HCT116 (cell line): Measurements from ENCODE around the gene RAD51D. TPM values are rescaled to one million over a fixed set of nuclear protein-coding genes. Genes with fewer than 3 reads are reported as not detected.

Source experiments
- ATAC-seq: fragments of 200-7000 bp; cut with Tn5 transposase; 2 replicates; pipeline ENCODE4 v1.9.1; 2020; ENCODE audit warnings: mild to moderate bottlenecking, moderate library complexity
- BruUV-seq: library from RNA; stranded (reverse); fragments of 400-500 nt; replicated peaks from 2 replicates; lab custom pipeline; 2021; lab: Mats Ljungman, UMichigan
- CTCF ChIA-PET: fragments of 300-600 bp; sonication (Branson Sonifier 250); formaldehyde crosslinking; loops from one replicate; lab custom pipeline; 2021; ENCODE audit warnings: antibody characterized with exemption; lab: Charles Lee
- POLR2A ChIA-PET: fragments of 300-600, 350-600 bp; sonication (Branson Sonifier 250); formaldehyde crosslinking; loops from one replicate; lab custom pipeline; 2021; ENCODE audit warnings: antibody characterized with exemption; lab: Charles Lee
- RAD21 ChIA-PET, 2 experiments: fragments of 300-600 bp; sonication (Branson Sonifier 250); formaldehyde crosslinking; loops; one replicate each; lab custom pipeline; 2023; ENCODE audit warnings: low total read pairs in 2 of 2; ENCODE audit not compliant: uncharacterized antibody in 2 of 2, unreplicated experiment in 2 of 2, low non-redundant PET in 1 of 2; lab: Charles Lee
- DNase-seq: peaks from one replicate; pipeline ENCODE4 v3.0.0-alpha.2; 2010; ENCODE audit warnings: low read depth, low spot score
- H2AFZ ChIP-seq: fragments of 200-600 bp; shearing (Covaris generic), sonication (generic); 2 replicates; pipeline ENCODE4 v1.6.1; 2017; ENCODE audit warnings: low read depth, mixed run types, mixed read lengths, antibody characterized with exemption, low read length; ENCODE audit not compliant: poor library complexity, severe bottlenecking
- H3K27ac ChIP-seq: 2 replicates; pipeline ENCODE4 v1.5.1; 2012; ENCODE audit warnings: low read depth, low read length
- H3K27me3 ChIP-seq: fragments of 200-600 bp; sonication (generic); 2 replicates; pipeline ENCODE4 v1.6.1; 2016; ENCODE audit warnings: mixed run types, low read length, mixed read lengths; ENCODE audit not compliant: insufficient read depth
- H3K36me3 ChIP-seq, 2 experiments: fragments of 200-500 bp in 1 of 2; fragments of 200-600 bp in 1 of 2; sonication (Bioruptor generic) in 1 of 2; sonication (generic) in 1 of 2; 2 replicates each; pipeline versions ENCODE4 v1.5.1 to v1.6.1; 2014 to 2016; ENCODE audit warnings: low read length in 2 of 2, inconsistent platforms in 1 of 2, mixed read lengths in 1 of 2, mixed run types in 1 of 2; ENCODE audit not compliant: insufficient read depth in 2 of 2, control insufficient read depth in 1 of 2
- H3K4me1 ChIP-seq, 2 experiments: fragments of 200-600 bp in 1 of 2; sonication (generic) in 1 of 2; 2 replicates each; pipeline versions ENCODE4 v1.5.1 to v1.6.1; 2012 to 2017; ENCODE audit warnings: low read length in 2 of 2, inconsistent platforms in 1 of 2, mild to moderate bottlenecking in 1 of 2, mixed read lengths in 1 of 2, mixed run types in 1 of 2, moderate library complexity in 1 of 2; ENCODE audit not compliant: insufficient read depth in 2 of 2, control insufficient read depth in 1 of 2
- H3K4me2 ChIP-seq: fragments of 200-600 bp; sonication (generic); 2 replicates; pipeline ENCODE4 v1.6.1; 2017; ENCODE audit warnings: mixed run types, low read length, mixed read lengths
- H3K4me3 ChIP-seq, 2 experiments: fragments of 200-600 bp in 1 of 2; sonication (generic) in 1 of 2; replicated peaks in 1 of 2; 2 replicates each; pipeline ENCODE4 v1.5.1; 2011 to 2016; ENCODE audit warnings: low read length in 2 of 2, control low read depth in 1 of 2, low read depth in 1 of 2, mild to moderate bottlenecking in 1 of 2, mixed read lengths in 1 of 2, mixed run types in 1 of 2
- H3K79me2 ChIP-seq: fragments of 200-600 bp; sonication (generic); 2 replicates; pipeline ENCODE4 v1.6.1; 2017; ENCODE audit warnings: mild to moderate bottlenecking, mixed run types, low read length, moderate library complexity, mixed read lengths; ENCODE audit not compliant: insufficient read depth
- H3K9ac ChIP-seq: fragments of 200-600 bp; sonication (generic); 2 replicates; pipeline ENCODE4 v1.6.1; 2016; ENCODE audit warnings: low read length, mixed read lengths
- H3K9me2 ChIP-seq: fragments of 200-600 bp; sonication (generic), shearing (Covaris generic); 2 replicates; pipeline ENCODE4 v1.6.1; 2017; ENCODE audit warnings: mixed run types, mild to moderate bottlenecking, moderate library complexity; ENCODE audit not compliant: insufficient read depth
- H3K9me3 ChIP-seq, 2 experiments: fragments of 200-500 bp in 1 of 2; fragments of 200-600 bp in 1 of 2; sonication (Bioruptor generic) in 1 of 2; sonication (generic) in 1 of 2; 2 replicates each; pipeline ENCODE4 v1.6.1; 2014 to 2017; ENCODE audit warnings: low read length in 2 of 2, mixed read lengths in 2 of 2, inconsistent platforms in 1 of 2, low read depth in 1 of 2, mild to moderate bottlenecking in 1 of 2, mixed run types in 1 of 2, moderate library complexity in 1 of 2; ENCODE audit not compliant: control insufficient read depth in 1 of 2, insufficient read depth in 1 of 2
- H4K20me1 ChIP-seq: fragments of 200-600 bp; sonication (generic), shearing (Covaris generic); 2 replicates; pipeline ENCODE4 v1.6.1; 2017; ENCODE audit warnings: mixed run types, mild to moderate bottlenecking, moderate library complexity; ENCODE audit not compliant: insufficient read depth
- CEBPB ChIP-seq: IDR thresholded peaks from 2 replicates; pipeline ENCODE4 v1.6.1; 2012; ENCODE audit warnings: low read depth
- ELF1 ChIP-seq: IDR thresholded peaks from 2 replicates; pipeline ENCODE4 v1.6.1; 2012; ENCODE audit warnings: low read depth, borderline replicate concordance
- EZH2 ChIP-seq: fragments of 200-600 bp; sonication (generic); IDR thresholded peaks from 2 replicates; pipeline ENCODE4 v1.6.1; 2017; ENCODE audit warnings: antibody characterized with exemption, mixed run types
- POLR2A ChIP-seq: IDR thresholded peaks from 2 replicates; pipeline ENCODE4 v1.7.0; 2011; ENCODE audit warnings: borderline replicate concordance; ENCODE audit not compliant: insufficient read depth, insufficient read length; ENCODE audit errors: extremely low read depth
- POLR2AphosphoS5 ChIP-seq: IDR thresholded peaks from 2 replicates; pipeline ENCODE4 v1.6.1; 2011; ENCODE audit warnings: mild to moderate bottlenecking, low read depth, low read length, moderate library complexity
- RAD21 ChIP-seq: IDR thresholded peaks from 2 replicates; pipeline ENCODE4 v1.6.1; 2012; ENCODE audit warnings: low read depth, mild to moderate bottlenecking
- SIN3A ChIP-seq: IDR thresholded peaks from 2 replicates; pipeline ENCODE4 v1.6.1; 2012; ENCODE audit warnings: low read depth
- SP1 ChIP-seq: IDR thresholded peaks from 2 replicates; pipeline ENCODE4 v1.6.1; 2012; ENCODE audit warnings: low read depth
- SRF ChIP-seq: IDR thresholded peaks from 2 replicates; pipeline ENCODE4 v1.6.1; 2012; ENCODE audit warnings: low read depth
- TCF7L2 ChIP-seq: IDR thresholded peaks from 2 replicates; pipeline ENCODE4 v1.7.0; 2011; ENCODE audit warnings: borderline replicate concordance, inconsistent platforms; ENCODE audit not compliant: insufficient read depth, insufficient read length; ENCODE audit errors: extremely low read depth
- YY1 ChIP-seq: IDR thresholded peaks from 2 replicates; pipeline ENCODE4 v1.6.1; 2011; ENCODE audit warnings: low read length, low read depth, moderate library complexity, mild to moderate bottlenecking; ENCODE audit not compliant: insufficient replicate concordance; ENCODE audit errors: extremely low read depth
- intact Hi-C: fragments of 100-400 bp; cut with micrococcal nuclease; formaldehyde crosslinking; loops from 2 replicates; pipeline ENCODE4 v1.10.0; 2022
- total RNA-seq: library from RNA; stranded (reverse); gene quantifications from one replicate; pipeline ENCODE4 v1.2.1, GENCODE V29; 2021; ENCODE audit not compliant: unreplicated experiment
- TF ChIP-seq, protein P1 (sequence below): IDR thresholded peaks from 2 replicates; pipeline ENCODE4 v1.6.1; 2012; ENCODE audit warnings: low read depth
- TF ChIP-seq, protein P2 (sequence below): IDR thresholded peaks from 2 replicates; pipeline ENCODE4 v1.6.1; 2011; ENCODE audit warnings: mild to moderate bottlenecking, low read length, moderate library complexity; ENCODE audit not compliant: insufficient replicate concordance; ENCODE audit errors: extremely low read depth
- TF ChIP-seq, protein P3 (sequence below): IDR thresholded peaks from 2 replicates; pipeline ENCODE4 v1.6.1; 2012
- TF ChIP-seq, protein P4 (sequence below): IDR thresholded peaks from 2 replicates; pipeline ENCODE4 v1.6.1; 2012

RAD51D gene
- total RNA-seq, 1 experiment from 2014 or later = 12.9 TPM

DNA sequence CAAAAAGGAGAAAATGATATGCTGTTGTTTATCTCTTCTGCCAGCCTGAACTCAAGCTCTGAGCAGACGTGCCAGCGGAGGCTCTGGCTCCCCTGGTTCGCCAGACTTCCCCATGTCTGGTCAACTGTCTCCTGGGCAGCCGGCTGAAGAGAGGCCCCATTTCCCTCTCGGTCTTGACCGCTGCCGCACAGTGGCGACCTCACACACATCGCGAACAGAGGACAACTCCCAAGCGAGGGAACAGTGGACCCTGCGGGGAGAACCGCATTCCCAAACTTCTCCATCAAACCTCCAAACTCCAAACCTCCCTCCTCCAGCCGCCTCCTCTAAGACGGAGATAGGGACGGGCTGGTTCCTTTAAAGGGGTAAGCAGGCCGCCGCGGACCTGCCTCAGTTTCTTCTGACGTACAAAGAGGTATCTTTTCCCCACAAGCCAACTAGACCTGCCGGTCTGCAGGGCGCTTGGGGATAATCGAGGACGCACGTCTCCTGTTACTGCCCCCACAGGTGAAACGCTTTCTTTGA lies 31.2 kb downstream of the RAD51D start:
- peak overlapping the region; percentile 96 for H3K27ac ChIP-seq
- ATAC-seq (peak; percentile 4), DNase-seq (peak; percentile 42)
- BruUV-seq = no TSS peak
- ChIA-PET CTCF (no interaction called here), POLR2A (no interaction called here), RAD21 (no interaction called here)
- peak overlapping the region; percentile 85 for H3K9ac ChIP-seq
- no peak overlapping the region for H2AFZ ChIP-seq
- H3K4me2 ChIP-seq = peak overlapping the region; percentile 89
- no peaks in the 10 kb centered on the region for H3K9me3 ChIP-seq
- H3K4me1 ChIP-seq = peaks cover 42 to 60% of the 10 kb centered on the region in 2 experiments
- no peaks in the 10 kb centered on the region for H3K27me3 ChIP-seq
- no peaks in the 10 kb centered on the region for H3K9me2 ChIP-seq
- peaks cover 41% of the 10 kb centered on the region for H3K79me2 ChIP-seq
- intact Hi-C loops = loop anchor here (2.0 kb wide), 1 partner anchor 26 kb away; the partner anchor contains the start of gene RFFL
- peak overlapping the region; percentile 68 to 93 for H3K4me3 ChIP-seq
- no peak for TF ChIP-seq YY1
- TF ChIP-seq, protein P1, sequence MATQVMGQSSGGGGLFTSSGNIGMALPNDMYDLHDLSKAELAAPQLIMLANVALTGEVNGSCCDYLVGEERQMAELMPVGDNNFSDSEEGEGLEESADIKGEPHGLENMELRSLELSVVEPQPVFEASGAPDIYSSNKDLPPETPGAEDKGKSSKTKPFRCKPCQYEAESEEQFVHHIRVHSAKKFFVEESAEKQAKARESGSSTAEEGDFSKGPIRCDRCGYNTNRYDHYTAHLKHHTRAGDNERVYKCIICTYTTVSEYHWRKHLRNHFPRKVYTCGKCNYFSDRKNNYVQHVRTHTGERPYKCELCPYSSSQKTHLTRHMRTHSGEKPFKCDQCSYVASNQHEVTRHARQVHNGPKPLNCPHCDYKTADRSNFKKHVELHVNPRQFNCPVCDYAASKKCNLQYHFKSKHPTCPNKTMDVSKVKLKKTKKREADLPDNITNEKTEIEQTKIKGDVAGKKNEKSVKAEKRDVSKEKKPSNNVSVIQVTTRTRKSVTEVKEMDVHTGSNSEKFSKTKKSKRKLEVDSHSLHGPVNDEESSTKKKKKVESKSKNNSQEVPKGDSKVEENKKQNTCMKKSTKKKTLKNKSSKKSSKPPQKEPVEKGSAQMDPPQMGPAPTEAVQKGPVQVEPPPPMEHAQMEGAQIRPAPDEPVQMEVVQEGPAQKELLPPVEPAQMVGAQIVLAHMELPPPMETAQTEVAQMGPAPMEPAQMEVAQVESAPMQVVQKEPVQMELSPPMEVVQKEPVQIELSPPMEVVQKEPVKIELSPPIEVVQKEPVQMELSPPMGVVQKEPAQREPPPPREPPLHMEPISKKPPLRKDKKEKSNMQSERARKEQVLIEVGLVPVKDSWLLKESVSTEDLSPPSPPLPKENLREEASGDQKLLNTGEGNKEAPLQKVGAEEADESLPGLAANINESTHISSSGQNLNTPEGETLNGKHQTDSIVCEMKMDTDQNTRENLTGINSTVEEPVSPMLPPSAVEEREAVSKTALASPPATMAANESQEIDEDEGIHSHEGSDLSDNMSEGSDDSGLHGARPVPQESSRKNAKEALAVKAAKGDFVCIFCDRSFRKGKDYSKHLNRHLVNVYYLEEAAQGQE = no peak
- TF ChIP-seq CEBPB = no peak
- 0 out of 2 replicates have a peak, but pooled peaks have one; percentile 18 for TF ChIP-seq SIN3A
- no peak for TF ChIP-seq EZH2
- TF ChIP-seq SP1 = no peak
- TF ChIP-seq, protein P2, sequence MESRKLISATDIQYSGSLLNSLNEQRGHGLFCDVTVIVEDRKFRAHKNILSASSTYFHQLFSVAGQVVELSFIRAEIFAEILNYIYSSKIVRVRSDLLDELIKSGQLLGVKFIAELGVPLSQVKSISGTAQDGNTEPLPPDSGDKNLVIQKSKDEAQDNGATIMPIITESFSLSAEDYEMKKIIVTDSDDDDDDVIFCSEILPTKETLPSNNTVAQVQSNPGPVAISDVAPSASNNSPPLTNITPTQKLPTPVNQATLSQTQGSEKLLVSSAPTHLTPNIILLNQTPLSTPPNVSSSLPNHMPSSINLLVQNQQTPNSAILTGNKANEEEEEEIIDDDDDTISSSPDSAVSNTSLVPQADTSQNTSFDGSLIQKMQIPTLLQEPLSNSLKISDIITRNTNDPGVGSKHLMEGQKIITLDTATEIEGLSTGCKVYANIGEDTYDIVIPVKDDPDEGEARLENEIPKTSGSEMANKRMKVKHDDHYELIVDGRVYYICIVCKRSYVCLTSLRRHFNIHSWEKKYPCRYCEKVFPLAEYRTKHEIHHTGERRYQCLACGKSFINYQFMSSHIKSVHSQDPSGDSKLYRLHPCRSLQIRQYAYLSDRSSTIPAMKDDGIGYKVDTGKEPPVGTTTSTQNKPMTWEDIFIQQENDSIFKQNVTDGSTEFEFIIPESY = no peak
- TF ChIP-seq, protein P3, sequence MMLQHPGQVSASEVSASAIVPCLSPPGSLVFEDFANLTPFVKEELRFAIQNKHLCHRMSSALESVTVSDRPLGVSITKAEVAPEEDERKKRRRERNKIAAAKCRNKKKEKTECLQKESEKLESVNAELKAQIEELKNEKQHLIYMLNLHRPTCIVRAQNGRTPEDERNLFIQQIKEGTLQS = no peak
- no peak for TF ChIP-seq ELF1
- TF ChIP-seq RAD21 = no peak
- TF ChIP-seq SRF = no peak
- TF ChIP-seq POLR2A = peak; percentile 11
- no peak for TF ChIP-seq TCF7L2
- TF ChIP-seq POLR2AphosphoS5 = peak; percentile 33
- TF ChIP-seq, protein P4, sequence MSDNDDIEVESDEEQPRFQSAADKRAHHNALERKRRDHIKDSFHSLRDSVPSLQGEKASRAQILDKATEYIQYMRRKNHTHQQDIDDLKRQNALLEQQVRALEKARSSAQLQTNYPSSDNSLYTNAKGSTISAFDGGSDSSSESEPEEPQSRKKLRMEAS = no peak
- H4K20me1 ChIP-seq = no peaks in the 10 kb centered on the region
- H3K36me3 ChIP-seq = no peaks in the 10 kb centered on the region
